RWPE1 (cell line): Measurements from ENCODE around the gene SGTA.

Experiments used
- CTCF ChIA-PET: fragments of 350-600 bp; sonication (Branson Sonifier 250); formaldehyde crosslinking; extraction: SDS; loops from one replicate; lab custom pipeline; 2021; lab: Yijun Ruan, JAX
- POLR2A ChIA-PET: fragments of 400-600 bp; formaldehyde crosslinking; extraction: SDS; loops from one replicate; lab custom pipeline; 2020; ENCODE audit warnings: antibody characterized with exemption; ENCODE audit not compliant: low non-redundant PET; lab: Yijun Ruan, JAX
- DNase-seq: peaks from one replicate; pipeline ENCODE4 v3.0.0; 2012; ENCODE audit warnings: low spot score
- H3K27ac ChIP-seq: fragments of 450-650 bp; 2 replicates; pipeline ENCODE4 v1.5.1; 2017
- CTCF ChIP-seq: fragments of 450-650 bp; conservative IDR thresholded peaks from 2 replicates; pipeline ENCODE4 v1.5.1; 2017; ENCODE audit warnings: low read depth, mild to moderate bottlenecking

SGTA gene

GRCh38 chr19:2761876-2762782 lies 20.9 kb downstream of the SGTA start:
- ChIA-PET CTCF (interaction anchor here (0.5 kb wide), 1 partner anchor 125 kb away, joined by 3 read pairs; no protein-coding TSS in a partner anchor), POLR2A (no interaction called here)
- no peak for DNase-seq
- no peak overlapping the region for H3K27ac ChIP-seq
- no peak for TF ChIP-seq CTCF

GRCh38 chr19:2761309-2761677 lies 21.8 kb downstream of the SGTA start:
- H3K27ac ChIP-seq: no peak overlapping the region
- CTCF ChIA-PET: interaction anchor here (0.7 kb wide), 1 partner anchor 239 kb away, joined by 3 read pairs; no protein-coding TSS in a partner anchor
- no peak for DNase-seq
- POLR2A ChIA-PET: no interaction called here
- TF ChIP-seq CTCF: no peak

GRCh38 chr19:2759965-2760364 lies 23.1 kb downstream of the SGTA start:
- POLR2A ChIA-PET: no interaction called here
- CTCF ChIA-PET: interaction anchor here (0.6 kb wide), 1 partner anchor 645 kb away, joined by 3 read pairs; no protein-coding TSS in a partner anchor
- TF ChIP-seq CTCF: no peak
- no peak overlapping the region for H3K27ac ChIP-seq
- DNase-seq: no peak

GRCh38 chr19:2759362-2759761 lies 23.7 kb downstream of the SGTA start:
- DNase-seq: no peak
- CTCF ChIA-PET: interaction anchor here (0.6 to 0.8 kb wide), 3 partner anchors 40 to 425 kb away, joined by 3 read pairs; no protein-coding TSS in a partner anchor
- POLR2A ChIA-PET: no interaction called here

GRCh38 chr19:2758601-2759313 lies 24.3 kb downstream of the SGTA start:
- TF ChIP-seq CTCF: no peak
- CTCF ChIA-PET: interaction anchor here (0.6 to 0.8 kb wide), 3 partner anchors 40 to 426 kb away, joined by 3 read pairs; no protein-coding TSS in a partner anchor

More at GRCh38 chr19:2759362-2759761, 23.7 kb downstream of the SGTA start:
- TF ChIP-seq CTCF: no peak
- H3K27ac ChIP-seq: no peak overlapping the region

More at GRCh38 chr19:2758601-2759313, 24.3 kb downstream of the SGTA start:
- H3K27ac ChIP-seq: no peak overlapping the region
- DNase-seq: no peak
- POLR2A ChIA-PET: no interaction called here
